CD14-positive monocyte (primary cell): Measurements from ENCODE around the gene CCDC92B. TPM values are rescaled to one million over a fixed set of nuclear protein-coding genes. Genes with fewer than 3 reads are reported as not detected.

Experiments
- DNase-seq, 3 donors: peaks; one replicate each; pipeline ENCODE4 v3.0.0-alpha.2; 2011 to 2022
- H2AFZ ChIP-seq: 2 replicates; pipeline ENCODE4 v1.6.0; 2012; ENCODE audit warnings: mild to moderate bottlenecking, low read depth, low read length, inconsistent platforms; ENCODE audit not compliant: insufficient read depth, poor library complexity, severe bottlenecking
- H3K27ac ChIP-seq, 2 donors: 1 replicate in 1 of 2; 2 replicates in 1 of 2; pipeline ENCODE4 v1.5.1; 2012 to 2013; ENCODE audit warnings: low read length in 2 of 2, control low read depth in 1 of 2, inconsistent platforms in 1 of 2, low read depth in 1 of 2, mild to moderate bottlenecking in 1 of 2
- H3K27me3 ChIP-seq, 2 donors: one replicate each; pipeline versions ENCODE4 v1.6.0 to v1.6.1; 2011 to 2013; ENCODE audit warnings: low read length in 2 of 2; ENCODE audit not compliant: control insufficient read depth in 2 of 2, insufficient read depth in 2 of 2
- H3K36me3 ChIP-seq, 2 donors: replicated peaks in 1 of 2; 1 replicate in 1 of 2; 2 replicates in 1 of 2; pipeline versions ENCODE4 v1.5.1 to v1.6.1; 2012 to 2013; ENCODE audit warnings: low read length in 2 of 2, control low read depth in 1 of 2, inconsistent platforms in 1 of 2, mild to moderate bottlenecking in 1 of 2; ENCODE audit not compliant: insufficient read depth in 2 of 2, control insufficient read depth in 1 of 2
- H3K4me1 ChIP-seq, 2 donors: 1 replicate in 1 of 2; 2 replicates in 1 of 2; pipeline versions ENCODE4 v1.5.1 to v1.6.1; 2012 to 2013; ENCODE audit warnings: low read length in 2 of 2, control low read depth in 1 of 2, inconsistent platforms in 1 of 2, mild to moderate bottlenecking in 1 of 2, moderate library complexity in 1 of 2; ENCODE audit not compliant: insufficient read depth in 2 of 2, control insufficient read depth in 1 of 2
- H3K4me2 ChIP-seq: replicated peaks from 2 replicates; pipeline ENCODE3; 2012; ENCODE audit warnings: low read length, moderate library complexity, mild to moderate bottlenecking; ENCODE audit not compliant: poor library complexity, severe bottlenecking; ENCODE audit errors: extremely low read depth
- H3K4me3 ChIP-seq, 3 experiments: fragments of 200-600 bp in 1 of 3; sonication (generic) in 1 of 3; replicated peaks in 1 of 3; 1 replicate in 2 of 3; 2 replicates in 1 of 3; pipeline ENCODE4 v1.5.1; 2011 to 2013; ENCODE audit warnings: low read length in 3 of 3, mild to moderate bottlenecking in 3 of 3, control low read depth in 2 of 3, low read depth in 2 of 3, inconsistent platforms in 1 of 3, moderate library complexity in 1 of 3
- H3K79me2 ChIP-seq: 2 replicates; pipeline ENCODE4 v1.6.0; 2012; ENCODE audit warnings: mild to moderate bottlenecking, control low read depth, inconsistent platforms, low read length, moderate library complexity; ENCODE audit not compliant: insufficient read depth
- H3K9ac ChIP-seq: 2 replicates; pipeline ENCODE4 v1.6.0; 2017; ENCODE audit warnings: low read length, mild to moderate bottlenecking; ENCODE audit not compliant: insufficient read depth, poor library complexity, severe bottlenecking
- H3K9me3 ChIP-seq, 2 donors: replicated peaks in 1 of 2; 1 replicate in 1 of 2; 2 replicates in 1 of 2; pipeline versions ENCODE4 v1.5.1 to v1.6.1; 2012 to 2013; ENCODE audit warnings: low read length in 2 of 2, control low read depth in 1 of 2; ENCODE audit not compliant: control insufficient read depth in 1 of 2, insufficient read depth in 1 of 2
- H4K20me1 ChIP-seq: 2 replicates; pipeline ENCODE4 v1.6.0; 2012; ENCODE audit warnings: mild to moderate bottlenecking, low read length, control low read depth, moderate library complexity; ENCODE audit not compliant: insufficient read depth
- H3K27ac Mint-ChIP-seq, 7 donors: one replicate each; pipeline ENCODE4 v1.8.0; 2020; ENCODE audit warnings: mild to moderate bottlenecking in 7 of 7, mixed read lengths in 7 of 7, moderate library complexity in 6 of 7, inconsistent platforms in 2 of 7
- H3K27me3 Mint-ChIP-seq, 3 donors: one replicate each; pipeline ENCODE4 v1.8.0; 2021 to 2022; ENCODE audit warnings: low read depth in 3 of 3, mild to moderate bottlenecking in 3 of 3, mixed read lengths in 3 of 3, moderate library complexity in 3 of 3, inconsistent platforms in 1 of 3
- H3K36me3 Mint-ChIP-seq, 2 donors: one replicate each; pipeline ENCODE4 v1.8.0; 2020; ENCODE audit warnings: mixed read lengths in 2 of 2, inconsistent platforms in 1 of 2, mild to moderate bottlenecking in 1 of 2
- H3K4me1 Mint-ChIP-seq: one replicate; pipeline ENCODE4 v1.8.0; 2020; ENCODE audit warnings: mild to moderate bottlenecking, mixed read lengths
- H3K4me3 Mint-ChIP-seq, 2 donors: one replicate each; pipeline ENCODE4 v1.8.0; 2020; ENCODE audit warnings: mild to moderate bottlenecking in 2 of 2, mixed read lengths in 2 of 2, moderate library complexity in 1 of 2
- H3K9me3 Mint-ChIP-seq, 7 donors: one replicate each; pipeline ENCODE4 v1.8.0; 2020 to 2022; ENCODE audit warnings: mixed read lengths in 7 of 7, mild to moderate bottlenecking in 6 of 7, moderate library complexity in 6 of 7, inconsistent platforms in 2 of 7
- WGBS: methylation state at CpG from one replicate; pipeline ENCODE4 v1.1.5; 2013; ENCODE audit warnings: missing lambda C conversion rate; ENCODE audit not compliant: insufficient coverage; 5-methylcytosine and 5-hydroxymethylcytosine counted together
- intact Hi-C, 2 donors: fragments of 100-400 bp; cut with micrococcal nuclease; formaldehyde crosslinking; loops; one replicate each; pipeline versions ENCODE4 v1.15.0 to v1.15.1; 2023
- polyA plus RNA-seq, 3 donors: library from polyadenylated mRNA; depleted of rRNA in 1 of 3; unstranded in 2 of 3; stranded (reverse) in 1 of 3; fragments of 300-500 nt in 2 of 3; fragments of >200 nt in 1 of 3; fragmentation: Illumina TruSeq in 2 of 3; gene quantifications; 1 replicate in 2 of 3; 2 replicates in 1 of 3; pipeline ENCODE4 v1.2.3, GENCODE V29; 2012 to 2021
- TF ChIP-seq, protein P1 (sequence below): fragments of 200-600 bp; IDR thresholded peaks from one replicate; pipeline ENCODE4 v1.8.0; 2022; ENCODE audit warnings: antibody characterized with exemption, mild to moderate bottlenecking

CCDC92B gene
- polyA plus RNA-seq, 3 donors = not detected

- no peaks in the 10 kb centered on the region for H3K36me3 ChIP-seq
- TF ChIP-seq, protein P1, sequence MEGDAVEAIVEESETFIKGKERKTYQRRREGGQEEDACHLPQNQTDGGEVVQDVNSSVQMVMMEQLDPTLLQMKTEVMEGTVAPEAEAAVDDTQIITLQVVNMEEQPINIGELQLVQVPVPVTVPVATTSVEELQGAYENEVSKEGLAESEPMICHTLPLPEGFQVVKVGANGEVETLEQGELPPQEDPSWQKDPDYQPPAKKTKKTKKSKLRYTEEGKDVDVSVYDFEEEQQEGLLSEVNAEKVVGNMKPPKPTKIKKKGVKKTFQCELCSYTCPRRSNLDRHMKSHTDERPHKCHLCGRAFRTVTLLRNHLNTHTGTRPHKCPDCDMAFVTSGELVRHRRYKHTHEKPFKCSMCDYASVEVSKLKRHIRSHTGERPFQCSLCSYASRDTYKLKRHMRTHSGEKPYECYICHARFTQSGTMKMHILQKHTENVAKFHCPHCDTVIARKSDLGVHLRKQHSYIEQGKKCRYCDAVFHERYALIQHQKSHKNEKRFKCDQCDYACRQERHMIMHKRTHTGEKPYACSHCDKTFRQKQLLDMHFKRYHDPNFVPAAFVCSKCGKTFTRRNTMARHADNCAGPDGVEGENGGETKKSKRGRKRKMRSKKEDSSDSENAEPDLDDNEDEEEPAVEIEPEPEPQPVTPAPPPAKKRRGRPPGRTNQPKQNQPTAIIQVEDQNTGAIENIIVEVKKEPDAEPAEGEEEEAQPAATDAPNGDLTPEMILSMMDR = no peak
- no peak overlapping the region for H2AFZ ChIP-seq
- no peak overlapping the region for H3K4me2 ChIP-seq
- H3K4me1 ChIP-seq = no peaks in the 10 kb centered on the region
- WGBS = 90% methylated on average over 14 of the region's 15 CpGs
- no peaks in the 10 kb centered on the region for H3K4me1 Mint-ChIP-seq
- H3K9me3 Mint-ChIP-seq = peaks cover 0 to 5% (median 0%) of the 10 kb centered on the region in 7 donors
- intact Hi-C loops = no loop called here
- no peaks in the 10 kb centered on the region for H3K79me2 ChIP-seq
- H3K9ac ChIP-seq = no peak overlapping the region
- H4K20me1 ChIP-seq = no peaks in the 10 kb centered on the region
- no peak for DNase-seq
- H3K9me3 ChIP-seq = no peaks in the 10 kb centered on the region
- no peak overlapping the region for H3K27ac ChIP-seq
- H3K27me3 Mint-ChIP-seq = peaks cover 4 to 10% (median 10%) of the 10 kb centered on the region in 3 donors
- H3K4me3 ChIP-seq = no peak overlapping the region
- H3K27ac Mint-ChIP-seq = no peak overlapping the region
- H3K27me3 ChIP-seq = no peaks in the 10 kb centered on the region
- H3K36me3 Mint-ChIP-seq = no peaks in the 10 kb centered on the region
- no peak overlapping the region for H3K4me3 Mint-ChIP-seq
Observed at GRCh38 chr17:2737693-2738092, 11.8 kb downstream of the CCDC92B start.

DNA sequence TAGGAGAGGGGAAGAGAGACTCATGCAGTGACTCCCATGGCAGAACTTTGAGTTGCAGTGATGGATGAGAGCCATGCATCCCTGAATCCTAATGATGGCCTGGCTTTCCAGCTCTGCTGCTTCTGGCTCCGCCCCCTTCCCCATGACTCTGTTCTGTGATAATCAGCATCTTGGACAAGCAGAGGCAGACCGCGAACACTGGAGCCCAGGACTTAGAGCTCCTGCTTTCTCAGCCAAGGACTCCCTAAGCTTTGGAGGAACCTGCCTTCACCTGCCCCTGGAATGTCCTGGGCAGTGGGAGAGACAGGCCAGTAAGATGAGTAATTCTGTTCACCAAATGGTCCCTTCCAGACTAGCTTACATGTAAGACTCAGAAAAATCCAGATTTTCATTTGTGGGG, 12.5 kb downstream of the CCDC92B start:
- Histone ChIP-seq H4K20me1 (no peaks in the 10 kb centered on the region), H3K4me1 (no peaks in the 10 kb centered on the region), H3K9ac (no peak overlapping the region), H3K36me3 (no peaks in the 10 kb centered on the region), H3K4me2 (no peak overlapping the region), H3K79me2 (no peaks in the 10 kb centered on the region), H3K27ac (no peak overlapping the region), H3K9me3 (no peaks in the 10 kb centered on the region), H3K27me3 (no peaks in the 10 kb centered on the region), H2AFZ (no peak overlapping the region), H3K4me3 (no peak overlapping the region)
- Mint-ChIP-seq H3K9me3 (peaks cover 0 to 5% (median 0%) of the 10 kb centered on the region in 7 donors), H3K27ac (no peak overlapping the region), H3K4me1 (no peaks in the 10 kb centered on the region), H3K36me3 (no peaks in the 10 kb centered on the region), H3K27me3 (peaks cover 4 to 11% (median 11%) of the 10 kb centered on the region in 3 donors), H3K4me3 (no peak overlapping the region)
- 100% methylated on average over 3 of the region's 3 CpGs for WGBS
- no peak for DNase-seq
- intact Hi-C loops = no loop called here
- TF ChIP-seq, protein P1 = no peak
